Stimulated activated CD8-positive, alpha-beta memory T cell treated with anti-CD3 and anti-CD28 coated beads, Interleukin-4, amount 100 ng/mL, for 4 hours (primary cell): ENCODE data around the gene SEL1L3.

Experiments
- DNase-seq, 2 donors: peaks; one replicate each; pipeline ENCODE4 v3.0.0-alpha.2; 2020; ENCODE audit warnings: low read depth in 2 of 2, low spot score in 1 of 2

Gene SEL1L3

DNA sequence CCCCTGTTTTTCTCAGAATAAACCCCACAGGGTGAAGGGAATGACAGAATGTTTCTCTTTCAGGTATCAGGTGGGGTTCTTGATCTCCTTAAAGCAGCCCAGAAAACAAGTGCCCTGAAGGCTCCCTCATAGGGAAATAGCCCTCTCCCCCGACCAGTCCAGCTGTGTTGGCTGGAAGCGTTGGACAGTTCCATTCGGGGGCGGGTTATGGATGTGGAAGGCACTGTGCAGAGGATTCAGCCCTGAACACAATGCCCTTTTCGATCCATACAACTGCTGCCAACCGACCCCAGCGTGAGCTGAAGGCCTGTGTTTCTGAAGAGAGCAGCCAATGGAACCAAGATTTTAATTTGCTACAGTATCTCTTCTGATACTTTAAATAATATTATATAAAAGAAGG, 41.5 kb downstream of the SEL1L3 start:
- DNase-seq: no peak

DNA sequence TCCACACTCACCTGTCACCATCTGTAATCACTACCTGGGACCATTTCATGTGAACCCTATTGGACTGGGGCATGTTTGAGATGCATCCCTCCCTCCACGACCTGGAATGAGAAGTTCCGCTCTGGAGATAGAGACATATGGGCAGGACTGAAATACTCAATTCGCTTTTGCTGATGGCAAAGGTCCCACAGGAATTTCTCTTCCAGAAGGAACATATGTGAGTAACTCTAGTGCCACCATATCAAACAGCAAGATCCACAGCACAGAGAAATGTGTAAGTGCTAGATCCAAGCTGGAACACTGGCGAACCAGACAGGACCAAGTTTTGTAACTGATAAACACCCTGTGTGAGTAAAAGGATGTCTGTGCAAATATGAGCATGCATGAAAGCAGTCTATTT, 43.9 kb downstream of the SEL1L3 start:
- DNase-seq: no peak

DNA sequence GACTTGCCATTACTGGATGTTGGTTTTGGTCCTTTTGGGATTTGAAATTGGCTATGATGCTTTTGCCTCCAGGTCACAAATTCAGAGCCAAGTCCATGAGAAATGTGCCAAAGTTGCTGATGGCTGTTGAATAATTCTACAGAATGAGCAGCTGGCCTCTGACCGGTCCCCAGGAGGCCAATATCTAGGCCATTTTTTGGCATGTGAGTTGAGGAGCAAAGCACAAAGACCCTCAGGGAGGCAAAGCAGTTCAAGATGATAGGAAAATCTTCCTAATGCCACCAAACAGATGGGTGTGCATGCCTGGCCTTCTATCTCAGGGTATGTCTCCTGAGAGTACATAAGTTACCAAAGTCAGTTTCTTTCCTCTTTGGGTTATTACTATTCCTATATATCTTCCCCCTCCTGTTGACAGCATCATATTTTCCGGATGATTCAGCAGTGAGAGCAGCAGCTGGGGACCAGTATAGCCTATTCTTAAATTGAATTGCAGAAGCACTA, 44.4 kb downstream of the SEL1L3 start:
- no peak for DNase-seq

DNA sequence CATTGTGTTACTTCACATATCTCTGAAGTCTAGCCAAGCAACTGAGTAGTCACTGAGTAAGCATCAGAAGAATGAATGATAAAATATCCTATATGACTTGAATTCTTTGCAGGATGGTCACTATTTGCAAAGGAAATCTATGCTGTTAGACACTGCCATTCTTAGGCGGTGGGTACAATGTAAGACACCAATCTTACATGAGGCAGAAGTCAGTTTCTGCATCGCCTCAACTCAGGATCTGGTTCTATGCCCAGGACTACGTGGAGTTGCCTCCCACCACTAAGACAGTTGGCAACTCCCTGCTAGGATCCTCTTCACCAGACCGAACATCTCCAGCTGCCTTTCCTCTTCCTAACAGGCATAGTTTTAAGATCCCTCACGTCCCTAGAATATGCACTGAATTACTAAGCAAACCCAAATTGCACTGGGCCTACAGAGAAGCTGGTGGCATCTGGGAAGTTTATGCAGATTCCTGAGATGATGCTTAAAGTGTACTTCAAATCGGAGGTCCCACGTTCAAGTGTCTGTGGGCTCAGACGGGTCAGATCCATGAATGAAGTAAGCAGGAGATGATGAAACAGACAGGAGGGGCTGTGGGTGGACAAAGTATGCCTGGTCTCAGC, 45.6 kb downstream of the SEL1L3 start:
- no peak for DNase-seq

DNA sequence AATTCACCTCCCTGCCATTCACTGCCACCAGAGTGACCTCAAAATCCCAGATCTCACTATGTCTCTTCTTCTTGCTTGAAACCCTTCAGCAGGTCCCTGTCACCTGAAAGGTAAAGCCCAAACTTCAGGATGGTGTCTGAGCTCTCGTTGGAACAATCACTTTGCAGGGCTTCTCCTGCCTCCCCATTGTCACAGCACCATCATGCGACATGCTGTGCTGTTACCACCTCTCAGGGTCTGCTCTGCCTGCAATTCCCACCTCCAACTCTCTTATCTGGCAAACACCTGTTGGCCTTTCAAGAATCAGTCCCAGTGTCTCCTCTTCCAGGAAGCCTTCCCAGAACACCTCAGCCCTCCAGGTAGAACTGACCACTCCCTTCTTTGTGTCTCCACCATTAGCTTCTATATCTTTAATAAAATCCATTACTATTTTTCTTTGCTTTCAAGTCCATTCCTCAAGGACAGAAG, 46.2 kb downstream of the SEL1L3 start:
- no peak for DNase-seq

DNA sequence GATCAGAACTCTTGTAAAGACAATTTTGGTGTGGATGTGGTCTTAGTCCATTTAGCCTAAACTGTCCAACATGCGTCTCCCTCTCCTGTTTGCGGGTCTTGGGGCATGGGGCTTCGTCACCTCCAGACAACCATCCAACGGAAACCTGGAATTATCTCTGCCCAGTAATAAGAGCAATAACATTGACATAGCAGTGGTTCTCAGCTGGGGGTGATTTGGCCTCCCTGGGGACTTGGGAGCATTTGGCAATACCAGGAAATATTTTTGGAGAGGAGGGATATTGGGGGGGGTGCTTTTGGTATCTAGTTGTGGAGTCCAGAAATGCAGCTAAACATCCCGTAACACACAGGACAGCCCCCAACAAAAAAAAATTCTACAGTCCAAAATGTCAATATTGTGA, 47.2 kb downstream of the SEL1L3 start:
- DNase-seq: no peak

DNA sequence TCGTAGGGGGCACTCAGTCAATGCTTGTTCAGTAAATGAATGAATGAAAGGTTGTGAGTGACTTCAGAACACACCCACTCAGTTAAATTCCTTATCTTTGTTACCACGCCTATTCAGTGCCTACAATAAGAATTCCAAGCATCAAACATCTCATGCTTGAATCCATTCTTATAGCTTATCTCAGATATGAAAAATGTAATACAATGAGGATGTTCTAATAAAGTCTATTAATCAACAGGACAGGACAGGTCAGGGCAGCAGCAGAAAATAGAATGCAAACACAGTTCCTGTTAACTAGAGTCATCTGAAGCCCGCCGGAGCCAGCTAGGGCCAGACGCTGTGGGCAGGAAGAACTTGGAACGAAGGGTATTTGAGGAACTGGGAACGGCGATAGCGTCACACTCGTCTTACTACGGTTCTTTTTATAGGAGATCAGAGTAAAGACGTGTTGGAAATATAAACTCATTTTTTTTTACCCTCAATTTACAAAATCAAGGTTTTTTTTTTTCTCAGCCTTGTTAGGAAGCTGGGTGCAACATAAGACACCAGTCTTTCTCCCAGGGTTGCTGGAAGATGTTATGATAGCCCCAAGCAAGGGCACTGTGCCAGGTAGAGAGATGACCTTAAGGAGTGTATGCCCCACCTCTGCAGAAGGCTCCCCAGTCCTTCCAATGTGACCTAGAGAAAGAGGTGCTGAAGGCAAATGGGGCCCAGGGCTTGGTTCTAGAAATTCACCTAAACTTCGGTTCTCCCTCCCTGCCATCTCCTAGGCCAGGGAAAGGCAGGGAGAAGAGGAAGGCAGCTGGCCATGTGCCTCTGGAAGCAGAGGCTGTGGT, 48.3 kb downstream of the SEL1L3 start:
- DNase-seq: no peak

DNA sequence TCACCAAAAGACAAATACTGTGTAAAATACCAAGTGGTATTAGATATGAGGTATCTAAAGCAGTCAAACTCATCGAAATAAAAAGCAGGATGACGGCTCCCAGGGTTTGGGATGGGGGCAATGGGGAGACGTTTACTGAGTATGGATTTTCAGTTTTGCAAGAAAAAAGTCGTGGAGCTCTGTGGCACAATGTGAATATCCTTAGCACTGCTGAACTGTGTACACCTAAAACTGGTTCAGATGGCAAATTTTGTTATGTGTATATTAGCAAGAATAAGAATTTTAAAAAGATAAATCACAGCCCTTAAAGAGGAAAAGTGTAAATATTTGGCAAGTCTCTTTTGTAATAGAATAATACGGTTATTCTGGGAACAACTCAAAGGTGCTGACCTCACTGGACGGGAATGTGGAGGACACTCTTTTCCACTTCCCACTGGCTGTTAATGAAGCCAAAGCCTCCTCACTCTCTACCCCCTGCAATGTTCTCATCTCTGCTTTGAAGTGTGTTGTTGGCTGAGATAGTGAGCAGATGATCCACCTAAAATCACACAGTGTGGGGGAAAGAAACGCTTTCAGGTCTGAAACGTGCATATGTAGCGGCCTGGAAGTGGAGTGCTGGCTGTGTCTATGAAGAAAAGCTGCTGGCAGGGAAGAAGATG, 49.2 kb downstream of the SEL1L3 start:
- no peak for DNase-seq

DNA sequence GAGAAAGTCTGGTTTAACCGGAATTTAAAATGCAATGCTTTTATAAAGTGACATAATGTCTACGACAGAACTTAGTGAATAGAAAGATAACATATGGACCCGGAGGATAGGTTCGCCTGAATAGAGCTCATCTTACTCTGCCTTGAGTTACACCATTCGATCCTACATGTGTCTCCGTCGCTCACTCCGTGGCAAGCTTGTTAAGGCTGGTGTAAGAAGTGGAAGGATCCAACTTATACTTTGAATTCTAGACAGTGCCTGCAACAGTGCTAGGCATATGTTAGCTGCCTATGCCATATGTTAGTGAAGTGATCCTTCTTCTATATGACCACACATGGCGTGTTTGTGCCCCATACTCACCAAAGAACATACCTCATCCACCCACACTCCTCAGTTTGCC, 50.9 kb downstream of the SEL1L3 start:
- DNase-seq: no peak

DNA sequence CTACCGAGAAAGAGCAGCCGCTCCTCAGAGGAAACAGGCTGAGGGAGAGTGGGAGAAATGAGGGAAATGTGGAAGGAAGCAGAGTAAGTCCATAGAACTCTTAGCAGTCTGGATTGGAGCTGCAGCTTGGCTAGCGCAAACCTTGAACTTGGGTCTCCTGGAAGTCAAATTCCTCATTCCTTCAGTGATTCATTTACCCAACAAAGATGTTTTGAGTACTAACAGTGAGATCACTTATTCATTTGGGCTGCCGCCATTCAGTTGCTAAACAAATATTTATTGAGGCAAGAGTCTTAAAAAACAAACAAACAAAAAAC, 51.5 kb downstream of the SEL1L3 start:
- DNase-seq: no peak

DNA sequence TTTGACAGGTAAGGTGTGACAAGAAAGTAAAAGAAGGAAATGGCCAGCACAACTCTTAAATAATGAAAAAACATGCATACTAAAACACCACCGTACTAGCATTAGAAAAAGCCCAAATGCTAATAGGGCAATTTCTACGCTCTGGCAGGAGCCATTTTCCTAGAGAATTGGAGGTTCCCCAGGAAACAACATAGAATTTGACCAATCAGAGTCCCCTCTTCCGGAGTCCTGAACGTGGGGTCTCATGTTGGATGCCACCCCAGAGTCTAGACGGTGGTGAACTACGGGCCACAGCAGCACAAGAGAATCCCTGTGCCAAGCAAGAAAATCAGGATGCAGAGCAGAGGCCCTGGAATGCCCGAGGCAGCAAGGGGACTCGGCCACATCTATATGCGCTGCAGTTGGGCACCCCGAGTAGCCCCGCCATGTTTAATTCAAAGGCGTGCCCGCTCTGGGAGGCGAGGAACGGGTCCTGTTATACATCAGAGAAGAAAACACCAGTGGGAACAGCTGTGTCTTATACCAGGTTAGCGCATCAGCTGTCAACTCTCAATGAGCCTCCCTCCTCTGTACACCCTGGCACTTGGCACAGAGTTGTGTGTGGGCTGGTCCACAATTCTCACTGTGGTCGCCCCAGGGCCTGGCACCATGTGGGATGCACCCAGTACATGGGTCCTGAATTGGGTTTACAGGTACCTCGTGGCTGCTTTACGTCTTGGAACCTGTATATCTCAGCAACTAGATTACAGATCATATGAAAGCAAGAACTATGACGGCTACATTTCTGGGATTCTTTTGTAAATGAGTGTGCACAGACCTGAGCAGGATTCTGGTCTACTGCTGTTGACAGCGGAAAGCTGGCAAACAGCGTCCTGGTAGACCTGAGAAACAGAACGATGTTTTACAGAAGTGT, 52.1 kb downstream of the SEL1L3 start:
- DNase-seq: no peak

DNA sequence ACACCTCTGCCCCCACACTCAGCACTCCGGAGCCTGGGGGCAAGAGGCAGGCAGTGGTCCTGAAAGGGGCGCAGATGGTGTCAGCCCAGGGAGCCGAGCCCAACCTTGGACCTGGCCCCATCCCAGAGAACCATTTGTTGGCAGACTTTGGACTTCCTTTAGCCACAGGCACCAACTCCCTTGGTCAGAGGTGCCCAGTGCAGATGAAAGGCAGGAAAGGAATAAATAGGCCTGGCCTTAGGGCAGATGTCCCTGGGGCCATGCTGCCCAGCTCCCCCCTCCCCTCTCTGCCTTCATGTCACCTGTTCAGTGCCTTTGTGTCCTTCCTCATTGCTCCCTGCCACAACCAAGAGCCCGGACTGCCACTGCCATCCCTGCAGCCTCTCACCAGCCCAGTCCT, 52.8 kb downstream of the SEL1L3 start:
- no peak for DNase-seq

DNA sequence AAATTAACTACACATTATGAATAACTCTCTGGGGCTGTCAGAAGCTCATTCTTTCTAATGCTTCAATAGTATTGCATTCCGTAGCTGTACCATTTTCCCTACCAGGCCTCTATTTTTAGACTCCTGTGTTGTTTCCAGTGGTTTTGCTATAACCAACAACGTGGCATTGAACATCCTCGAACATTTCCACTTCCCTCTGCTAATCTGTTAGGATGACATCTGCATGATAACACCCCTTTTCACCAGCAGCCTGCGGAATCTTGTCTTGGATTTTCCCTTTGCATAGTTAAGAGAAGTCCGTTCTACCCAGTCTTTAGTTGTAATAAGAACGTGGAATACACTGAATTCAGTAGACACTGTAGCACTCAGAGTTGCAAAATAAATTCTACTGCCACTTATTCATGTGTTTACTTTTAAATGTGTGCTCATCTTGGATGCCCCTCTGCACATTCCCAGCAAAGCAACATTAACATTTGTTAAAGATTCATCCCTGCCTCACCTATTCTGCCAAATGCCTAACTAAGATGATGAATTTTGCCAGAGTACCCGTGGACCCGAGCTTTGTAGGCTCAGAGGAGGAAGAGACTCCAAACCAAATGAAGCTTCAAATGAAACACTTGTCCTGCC, 55.6 kb downstream of the SEL1L3 start:
- no peak for DNase-seq

DNA sequence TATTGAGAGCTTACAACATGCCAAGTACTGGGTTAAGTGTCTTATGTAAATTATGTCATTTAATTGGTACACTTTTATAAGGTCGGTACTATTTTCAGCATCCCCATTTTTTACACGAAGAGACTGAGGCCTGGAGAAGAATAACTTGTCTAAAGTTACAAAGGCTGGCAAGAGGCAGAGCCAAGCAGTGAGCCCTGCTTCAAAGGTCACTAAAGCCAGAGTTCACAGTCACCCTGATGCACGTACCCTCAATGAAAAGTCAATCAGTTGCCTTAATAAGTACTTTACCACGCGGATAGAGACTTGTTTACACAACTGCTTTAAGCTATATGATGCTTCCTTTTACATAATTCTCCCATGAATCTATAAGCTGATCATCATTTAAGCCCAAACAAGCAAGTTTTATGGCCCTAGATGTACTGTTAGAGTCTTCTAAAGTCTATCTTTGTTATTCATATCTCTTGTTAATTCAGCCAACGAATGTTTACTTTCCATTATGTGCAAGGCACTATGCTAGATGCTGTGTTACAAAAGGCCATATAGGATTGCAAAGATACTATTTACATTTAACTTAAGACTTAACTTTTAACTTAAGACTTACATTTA, 57.4 kb downstream of the SEL1L3 start:
- DNase-seq: no peak

DNA sequence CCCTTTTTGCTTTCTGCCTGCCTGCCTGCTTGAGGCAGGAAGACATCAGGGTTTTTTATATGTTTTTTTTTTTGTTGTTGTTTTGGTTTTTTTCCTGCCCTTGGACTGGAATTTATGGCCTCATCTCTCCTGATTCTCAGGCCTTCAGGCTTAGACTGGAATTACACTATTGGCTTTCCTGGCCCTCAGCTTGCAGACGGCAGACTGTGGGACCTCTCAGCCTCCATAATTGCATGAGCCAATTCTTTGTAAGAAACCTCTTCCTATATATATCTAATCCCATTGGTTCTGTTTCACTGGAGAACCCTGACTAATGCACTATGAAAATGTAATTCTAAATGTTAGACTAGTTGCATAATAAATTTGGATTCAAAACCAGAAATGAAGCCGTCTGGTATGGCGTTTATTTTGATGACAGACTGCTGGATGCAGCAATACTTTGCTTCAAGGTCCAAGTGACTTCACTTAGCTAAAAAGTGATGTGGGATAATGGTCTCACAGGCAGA, 59.0 kb downstream of the SEL1L3 start:
- DNase-seq: no peak

DNA sequence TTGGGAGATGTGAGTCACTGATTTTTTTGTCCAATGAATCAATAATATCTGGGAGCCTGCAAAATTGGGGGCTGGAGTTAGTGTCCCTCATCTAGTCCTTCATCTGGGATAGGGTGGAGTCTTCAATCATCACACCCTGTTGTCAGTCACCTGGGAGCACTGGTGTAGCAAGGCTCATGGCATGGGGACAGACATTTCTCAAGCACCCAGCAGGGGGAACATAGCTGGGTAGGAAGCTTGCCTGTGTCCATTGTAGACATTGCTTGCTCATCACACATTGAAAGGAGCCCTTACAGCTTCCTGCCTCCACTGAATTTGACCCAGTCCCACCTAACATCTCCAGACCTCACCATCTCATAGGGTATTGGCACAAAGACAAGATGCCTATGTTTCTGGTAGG, 61.2 kb downstream of the SEL1L3 start:
- DNase-seq: no peak

DNA sequence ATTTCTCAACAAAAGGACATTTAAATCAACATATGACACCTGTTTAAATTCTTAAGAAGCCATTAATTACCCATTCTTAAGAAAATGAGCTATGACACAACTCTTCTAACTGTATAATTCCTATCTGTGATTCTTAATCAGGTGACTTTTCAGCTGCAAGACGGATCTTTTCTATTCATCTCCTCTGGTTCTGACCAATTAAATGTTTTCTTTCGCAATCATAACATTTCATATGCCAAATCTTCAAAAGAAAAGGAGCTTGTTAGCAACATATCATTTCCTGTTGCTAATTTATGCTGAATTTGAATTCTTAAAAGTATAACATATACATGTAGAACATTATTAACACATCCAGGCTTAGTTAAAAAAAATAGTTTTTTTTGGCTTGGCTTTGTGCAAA, 62.5 kb downstream of the SEL1L3 start:
- no peak for DNase-seq

DNA sequence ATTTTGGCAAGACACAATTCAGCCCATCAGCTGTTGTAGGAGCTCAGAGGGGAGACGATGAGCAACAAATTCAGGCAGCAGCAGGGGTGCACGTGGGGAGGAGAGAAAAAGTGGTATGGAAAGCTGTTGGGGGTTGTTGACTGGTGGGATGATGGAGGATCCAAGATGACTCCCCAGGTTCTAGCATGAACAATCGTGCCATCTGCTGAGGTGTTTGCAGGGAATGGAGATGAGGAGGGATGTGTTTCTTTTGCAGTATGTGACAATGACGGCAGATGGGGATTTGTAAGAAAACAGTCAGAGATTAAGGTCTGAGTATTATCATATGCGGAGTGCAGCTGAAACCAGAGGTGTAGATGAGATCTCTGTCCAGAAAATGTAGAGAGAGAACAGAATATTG, 63.3 kb downstream of the SEL1L3 start:
- no peak for DNase-seq

DNA sequence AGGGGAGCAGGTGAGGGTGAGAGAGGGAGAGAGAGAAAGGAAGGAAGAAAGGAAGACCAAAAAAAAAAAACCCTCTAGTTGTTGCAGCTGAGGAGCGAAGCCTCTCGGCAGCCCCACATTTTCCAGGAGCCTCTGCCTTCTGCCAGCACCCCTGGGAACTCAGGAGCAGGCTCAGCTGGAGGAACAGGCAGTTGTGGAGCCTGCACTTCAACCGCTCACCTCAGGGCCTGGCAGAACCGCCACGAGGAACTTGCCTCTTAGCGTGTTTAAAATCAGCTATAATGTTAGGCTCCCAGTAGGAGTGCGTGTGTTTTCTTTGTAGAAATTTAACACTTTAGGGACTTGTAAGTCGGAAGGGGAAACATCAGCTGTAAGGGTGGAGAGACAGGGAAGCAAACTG, 65.7 kb downstream of the SEL1L3 start:
- DNase-seq: no peak
